GM21526 (cell line): ENCODE data around the gene ANP32B.
"Not testable (repeated sequence)": the region's sequence is repeated elsewhere in the genome, so short reads cannot be mapped to it uniquely, and the experiment has no call there.

Source experiments
- ATAC-seq: cut with Tn5 transposase; IDR thresholded peaks from one replicate; pipeline ENCODE4 v1.9.1; 2021; ENCODE audit warnings: moderate library complexity; ENCODE audit not compliant: unreplicated experiment, low FRiP score

ANP32B gene

DNA sequence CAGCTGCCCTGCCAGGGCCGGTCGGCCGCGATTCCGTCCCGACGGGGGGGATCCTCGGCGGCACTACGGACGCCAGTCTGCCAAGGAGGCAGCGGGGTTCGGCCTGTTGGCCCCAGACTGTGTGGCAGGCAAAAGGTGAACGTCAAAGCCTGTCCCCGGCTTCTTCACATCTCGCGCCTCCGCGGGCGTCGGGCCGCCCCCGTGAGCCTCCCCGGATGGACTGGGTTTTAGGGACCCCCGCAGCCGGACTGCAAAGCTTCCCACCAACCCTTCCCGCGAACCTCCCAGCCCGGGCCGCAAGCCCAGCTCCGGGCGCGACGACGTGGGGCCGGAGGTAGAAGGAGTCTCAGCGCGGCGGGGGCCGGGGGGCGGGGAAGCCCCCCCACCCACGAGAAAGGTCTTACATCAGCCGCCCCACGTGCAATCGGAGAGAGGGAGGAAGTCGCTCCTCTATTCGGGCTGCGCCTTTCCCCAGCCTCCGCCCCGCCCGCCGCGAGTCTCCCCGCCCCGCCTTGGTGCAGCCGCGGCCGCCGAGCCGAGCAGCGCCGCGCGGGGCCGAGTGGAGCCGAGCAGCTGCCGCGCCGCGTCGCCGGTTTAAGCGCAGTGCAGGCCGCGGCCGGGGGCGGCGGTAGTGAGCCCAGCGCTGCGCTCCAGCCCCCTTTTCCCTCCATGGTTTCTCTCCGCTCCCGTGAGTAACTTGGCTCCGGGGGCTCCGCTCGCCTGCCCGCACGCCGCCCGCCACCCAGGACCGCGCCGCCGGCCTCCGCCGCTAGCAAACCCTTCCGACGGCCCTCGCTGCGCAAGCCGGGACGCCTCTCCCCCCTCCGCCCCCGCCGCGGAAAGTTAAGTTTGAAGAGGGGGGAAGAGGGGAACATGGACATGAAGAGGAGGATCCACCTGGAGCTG is at the start of gene ANP32B:
TSS of gene ANP32B (plus strand) at position 659 of the 906 bp plus-strand sequence. CDS start at position 874, 215 bp downstream.
- peak; percentile 58 for ATAC-seq

DNA sequence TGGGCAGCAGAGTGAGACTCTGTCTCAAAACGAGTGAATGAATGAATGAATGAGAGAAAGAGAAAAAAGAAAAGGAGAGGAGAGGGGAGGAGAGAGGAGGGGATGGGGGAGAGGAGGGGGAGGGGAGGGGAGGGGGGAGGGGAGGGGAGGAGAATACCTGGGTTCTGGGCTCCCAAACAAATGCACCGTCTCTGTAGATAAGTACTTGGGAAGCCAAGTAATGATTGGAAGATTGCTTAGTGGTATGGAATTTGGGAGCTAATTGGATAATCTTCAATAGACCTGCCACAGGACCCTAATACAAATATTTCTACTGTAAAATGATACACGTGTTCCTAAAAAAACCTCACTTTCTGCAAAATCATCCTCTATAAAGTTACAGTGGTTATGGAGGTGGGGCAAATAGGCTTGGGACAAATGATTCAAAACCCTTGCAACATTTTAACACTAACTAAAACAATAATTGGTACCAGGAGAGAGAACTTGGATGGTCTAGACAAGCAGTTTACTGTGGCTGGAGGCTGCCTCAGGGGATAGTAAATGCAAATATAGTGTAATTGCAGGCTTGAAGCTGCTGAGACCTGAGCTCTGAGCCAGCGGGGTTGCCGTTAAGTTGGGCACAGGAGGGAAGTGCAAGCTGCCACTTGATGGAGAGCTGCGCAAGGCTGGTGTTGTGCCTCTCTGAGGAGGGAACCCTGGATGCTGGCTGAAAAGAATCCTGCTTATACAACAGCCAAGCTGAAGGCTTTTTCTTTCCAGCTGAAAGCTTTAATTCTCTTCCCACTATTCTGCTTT is 48.6 kb upstream of the ANP32B start:
- no peak for ATAC-seq

DNA sequence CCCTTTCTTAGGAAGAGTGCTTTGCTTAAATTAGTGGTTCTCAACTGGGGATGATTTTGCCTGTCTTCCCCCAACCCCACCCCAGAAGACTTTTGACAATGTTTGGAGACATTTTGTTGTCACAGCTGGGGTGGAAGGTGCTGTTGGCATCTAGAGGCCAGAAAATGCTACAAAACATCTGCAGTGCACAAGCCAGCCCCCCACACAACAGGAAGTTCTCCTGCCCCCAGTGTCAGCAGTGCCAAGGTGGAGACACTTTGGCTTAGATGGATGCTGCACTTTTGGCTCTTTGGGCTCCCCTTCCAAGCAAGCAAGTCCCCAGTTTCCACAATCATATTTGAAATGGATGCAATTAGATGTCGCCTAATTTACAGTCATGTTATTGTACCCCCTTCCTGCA is 47.9 kb upstream of the ANP32B start:
- no peak for ATAC-seq

DNA sequence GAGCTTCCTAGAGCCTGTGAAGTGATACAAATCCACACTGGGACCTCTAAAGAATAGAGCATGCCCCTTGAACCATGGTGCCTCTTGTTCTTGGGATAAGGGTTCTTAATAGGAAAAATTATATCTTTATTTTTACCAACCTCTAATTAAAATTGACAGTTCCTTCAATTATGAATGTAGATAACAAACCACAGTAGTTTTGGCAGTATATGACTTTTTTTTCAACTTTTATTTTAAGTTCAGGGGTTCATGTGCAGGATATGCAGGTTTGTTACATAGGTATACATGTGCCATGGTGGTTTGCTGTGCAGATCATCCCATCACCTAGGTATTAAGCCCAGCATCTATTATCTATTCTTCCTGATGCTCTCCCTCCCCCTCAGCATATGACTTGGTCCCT is 46.1 kb upstream of the ANP32B start:
- ATAC-seq: no peak

DNA sequence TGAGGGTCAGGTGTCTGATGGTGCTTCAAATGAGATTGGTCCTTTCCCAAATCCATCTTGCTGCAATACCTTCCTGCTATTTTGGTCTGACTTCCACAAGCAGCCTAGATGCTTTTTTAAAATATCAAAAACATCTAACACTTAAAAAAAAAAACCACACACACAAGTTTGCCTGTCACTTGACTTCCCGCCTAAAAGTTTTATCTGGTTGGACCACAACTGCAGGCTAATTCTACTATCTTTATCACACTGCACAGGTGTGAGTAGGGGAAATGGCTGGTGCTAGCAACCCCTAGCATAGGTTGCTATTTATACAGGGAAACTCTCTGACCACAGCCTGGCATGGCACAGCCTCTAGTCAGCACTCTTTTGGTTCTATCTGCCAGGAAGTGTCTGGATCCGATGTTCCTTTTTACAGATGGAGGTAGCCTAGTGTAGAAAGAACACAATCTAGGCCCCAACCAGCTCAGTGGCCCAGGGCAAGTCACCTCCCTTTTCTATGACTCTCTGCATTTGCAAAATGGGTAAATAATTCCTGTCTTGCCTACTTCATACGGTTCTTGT is 45.0 kb upstream of the ANP32B start, which contains the start of gene HEMGN:
TSS of gene HEMGN (minus strand) at position 92 of the 564 bp plus-strand sequence. CDS start at position 56, 36 bp downstream.
- ATAC-seq: no peak

DNA sequence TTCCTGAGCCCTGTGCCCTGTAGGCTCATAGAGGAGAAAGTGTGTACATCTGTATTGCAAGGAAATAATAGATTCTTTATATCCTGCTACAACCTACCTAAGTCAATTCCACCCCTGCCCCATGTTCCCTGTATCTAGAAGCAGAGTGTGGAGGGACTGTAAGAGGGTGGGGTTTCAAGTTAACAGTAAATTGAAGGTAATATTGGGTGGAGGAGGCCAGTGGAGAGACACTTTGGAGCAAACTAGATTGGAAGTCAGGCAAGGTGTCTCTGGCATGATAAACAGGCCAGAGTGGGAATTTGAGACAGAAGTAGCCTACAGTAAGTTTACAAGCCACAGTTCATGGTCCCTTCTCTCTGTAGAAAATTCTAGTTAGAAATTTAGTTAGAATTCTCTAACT is 42.9 kb upstream of the ANP32B start:
- ATAC-seq: no peak

GRCh38 chr9:97940741-97941140 is 42.4 kb upstream of the ANP32B start:
- no peak for ATAC-seq

DNA sequence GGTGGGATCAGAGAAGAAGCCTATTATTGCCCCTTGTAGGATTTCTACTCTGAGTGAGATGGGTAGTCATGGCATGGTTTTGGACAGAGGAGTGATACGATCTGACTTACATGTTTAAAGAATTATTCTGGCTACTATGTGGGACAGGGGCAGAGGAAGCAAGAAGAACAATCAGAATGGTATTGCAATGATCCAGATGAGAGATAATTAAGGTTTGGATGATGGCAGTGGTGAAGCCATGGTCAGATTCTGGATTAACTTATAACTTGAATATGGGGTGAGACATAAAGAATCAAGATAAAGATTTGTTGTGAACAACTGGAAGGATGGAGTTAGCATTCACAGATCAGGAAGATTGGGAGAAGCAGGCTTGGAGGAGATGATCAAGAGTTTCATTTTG is 41.8 kb upstream of the ANP32B start:
- ATAC-seq: no peak

- no peak for ATAC-seq
These were observed 39.8 kb upstream of the ANP32B start for GRCh38 chr9:97943308-97943855.

GRCh38 chr9:97944612-97945011 is 38.5 kb upstream of the ANP32B start:
- ATAC-seq: no peak

DNA sequence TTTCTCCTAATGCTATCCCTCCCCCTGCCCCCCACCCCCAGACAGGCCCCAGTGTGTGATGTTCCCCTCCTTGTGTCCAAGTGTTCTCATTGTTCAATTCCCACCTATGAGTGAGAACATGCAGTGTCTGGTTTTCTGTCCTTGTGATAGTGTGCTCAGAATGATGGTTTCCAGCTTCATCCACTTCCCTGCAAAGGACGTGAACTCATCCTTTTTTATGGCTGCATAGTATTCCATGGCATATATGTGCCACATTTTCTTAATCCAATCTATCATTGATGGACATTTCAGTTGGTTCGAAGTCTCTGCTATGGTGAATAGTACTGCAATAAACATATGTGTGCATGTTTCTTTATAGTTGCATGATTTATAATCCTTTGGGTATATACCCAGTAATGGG is 37.7 kb upstream of the ANP32B start:
- not testable (repeated sequence) for ATAC-seq

DNA sequence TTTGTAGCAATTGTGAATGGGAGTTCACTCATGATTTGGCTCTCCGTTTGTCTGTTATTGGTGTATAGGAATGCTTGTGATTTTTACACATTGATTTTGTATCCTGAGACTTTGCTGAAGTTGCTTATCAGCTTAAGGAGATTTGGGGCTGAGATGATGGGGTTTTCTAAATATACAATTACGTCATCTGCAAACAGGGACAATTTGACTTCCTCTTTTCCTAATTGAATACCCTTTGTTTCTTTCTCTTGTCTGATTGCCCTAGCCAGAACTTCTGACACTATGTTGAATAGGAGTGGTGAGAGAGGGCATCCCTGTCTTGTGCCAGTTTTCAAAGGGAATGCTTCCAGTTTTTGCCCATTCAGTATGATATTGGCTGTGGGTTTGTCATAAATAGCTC is 36.0 kb upstream of the ANP32B start:
- not testable (repeated sequence) for ATAC-seq

GRCh38 chr9:97950873-97951272 is 32.3 kb upstream of the ANP32B start:
- not testable (repeated sequence) for ATAC-seq

GRCh38 chr9:97954550-97954989 is 28.6 kb upstream of the ANP32B start:
- ATAC-seq: peak; percentile 63

DNA sequence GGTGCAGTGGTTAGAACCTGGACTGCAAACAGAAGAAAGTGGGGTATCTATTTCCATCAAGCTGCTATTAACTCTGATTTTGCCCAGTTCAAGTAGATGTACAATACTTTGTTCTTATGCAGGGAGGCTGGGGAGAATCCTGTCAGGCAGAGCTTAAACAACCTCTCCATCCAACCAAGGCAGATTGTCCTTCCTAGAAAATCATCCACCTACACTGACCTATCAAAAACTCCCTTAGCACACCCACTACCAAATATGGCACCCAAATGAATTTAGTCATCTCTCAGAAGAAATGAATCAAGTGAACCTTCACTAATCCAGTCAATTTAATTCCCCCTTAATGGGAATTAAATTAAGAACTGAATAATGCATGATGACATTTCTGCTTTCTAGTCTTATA is 26.8 kb upstream of the ANP32B start:
- ATAC-seq: no peak

DNA sequence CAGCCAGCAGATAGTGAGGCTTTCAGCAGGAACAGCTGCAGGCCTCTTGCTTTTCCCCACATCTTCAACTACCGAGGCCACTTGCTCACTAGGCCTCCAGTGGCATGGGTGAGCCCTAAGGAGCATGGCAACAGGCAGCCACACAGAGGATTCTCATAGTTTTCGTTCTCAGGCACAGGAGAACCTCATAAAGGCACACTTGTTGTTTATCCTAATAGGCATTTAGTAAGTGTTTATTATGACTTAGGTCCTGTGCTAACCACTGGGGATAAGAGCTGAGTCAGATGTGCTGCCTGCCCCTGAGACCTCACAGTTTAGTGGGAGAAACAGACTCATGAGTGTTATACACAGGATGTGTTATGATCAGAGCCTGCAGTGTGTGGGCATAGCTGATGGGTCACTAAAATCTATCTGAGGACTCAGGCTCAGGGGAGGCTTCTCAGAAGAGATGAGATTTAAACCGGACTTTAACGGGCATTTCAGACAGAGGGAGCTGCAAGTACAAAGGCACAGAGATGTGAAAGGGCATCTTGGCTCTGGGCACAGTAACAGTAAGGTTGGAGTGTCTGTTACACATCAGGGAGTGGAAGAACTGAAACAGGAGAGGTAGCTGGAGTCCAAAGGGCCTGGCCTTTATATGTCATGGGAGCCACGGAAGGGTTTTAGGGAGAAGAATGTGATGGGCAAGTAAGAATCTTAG is 24.2 kb upstream of the ANP32B start:
- ATAC-seq: no peak

- ATAC-seq: no peak
These were observed 23.6 kb upstream of the ANP32B start for GRCh38 chr9:97959585-97959984.

- not testable (repeated sequence) for ATAC-seq
These were observed 22.3 kb upstream of the ANP32B start for GRCh38 chr9:97960678-97961328.

DNA sequence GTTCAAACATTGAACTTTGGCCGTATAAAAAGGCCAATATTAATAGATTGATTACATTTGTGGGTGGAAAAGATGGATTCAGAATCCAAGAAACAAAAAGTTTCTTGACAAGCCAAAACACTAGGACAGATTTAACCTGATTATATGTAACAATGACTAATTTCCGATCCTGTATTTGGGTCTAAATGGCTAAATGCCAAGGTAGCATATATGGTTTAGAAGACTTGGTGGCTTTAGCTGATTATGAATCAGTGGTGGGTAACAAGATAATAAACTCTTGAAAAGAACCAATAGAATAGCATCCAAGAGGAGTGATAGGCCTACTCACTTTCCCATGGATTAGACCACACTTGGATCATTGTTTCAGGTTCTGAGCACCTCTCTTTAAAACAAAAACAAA is 21.8 kb upstream of the ANP32B start:
- ATAC-seq: no peak

GRCh38 chr9:97962136-97962535 is 21.0 kb upstream of the ANP32B start:
- no peak for ATAC-seq
